Choroid plexus epithelial cell (primary cell): Measurements from ENCODE around the gene MAGEB17.

ENCODE experiments used
- DNase-seq: peaks from one replicate; pipeline ENCODE4 v3.0.0-alpha.2; 2010; ENCODE audit warnings: low read depth
- H3K4me3 ChIP-seq: 2 replicates; pipeline ENCODE4 v1.5.1; 2011; ENCODE audit warnings: low read depth, mild to moderate bottlenecking, control low read depth, low read length, moderate library complexity
- TF ChIP-seq, protein P1 (sequence below): conservative IDR thresholded peaks from 2 replicates; pipeline ENCODE4 v1.5.1; 2011; ENCODE audit warnings: low read depth, mild to moderate bottlenecking, control low read depth, inconsistent platforms, low read length, moderate library complexity

The MAGEB17 gene

DNA sequence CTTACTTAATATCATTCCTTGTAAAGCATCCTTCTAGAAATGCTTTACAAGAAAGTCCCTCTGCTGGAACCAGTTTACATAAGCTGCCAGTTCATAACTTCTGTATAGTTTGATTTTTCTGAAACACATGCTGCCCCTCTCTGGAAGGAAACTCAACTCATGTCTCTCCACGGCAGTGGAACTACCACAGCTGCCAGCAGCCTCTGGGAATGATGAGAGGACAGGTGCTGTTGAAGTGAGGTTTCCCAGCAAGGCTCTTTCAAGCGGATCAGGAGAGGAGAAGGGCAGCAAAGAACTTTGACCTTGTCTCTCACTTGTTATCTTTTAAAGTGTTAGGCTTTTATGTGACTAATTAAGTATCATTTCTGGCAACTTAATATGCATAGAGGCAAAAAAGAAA lies 36.6 kb upstream of the MAGEB17 start:
- DNase-seq, result no peak
- TF ChIP-seq, protein P1, sequence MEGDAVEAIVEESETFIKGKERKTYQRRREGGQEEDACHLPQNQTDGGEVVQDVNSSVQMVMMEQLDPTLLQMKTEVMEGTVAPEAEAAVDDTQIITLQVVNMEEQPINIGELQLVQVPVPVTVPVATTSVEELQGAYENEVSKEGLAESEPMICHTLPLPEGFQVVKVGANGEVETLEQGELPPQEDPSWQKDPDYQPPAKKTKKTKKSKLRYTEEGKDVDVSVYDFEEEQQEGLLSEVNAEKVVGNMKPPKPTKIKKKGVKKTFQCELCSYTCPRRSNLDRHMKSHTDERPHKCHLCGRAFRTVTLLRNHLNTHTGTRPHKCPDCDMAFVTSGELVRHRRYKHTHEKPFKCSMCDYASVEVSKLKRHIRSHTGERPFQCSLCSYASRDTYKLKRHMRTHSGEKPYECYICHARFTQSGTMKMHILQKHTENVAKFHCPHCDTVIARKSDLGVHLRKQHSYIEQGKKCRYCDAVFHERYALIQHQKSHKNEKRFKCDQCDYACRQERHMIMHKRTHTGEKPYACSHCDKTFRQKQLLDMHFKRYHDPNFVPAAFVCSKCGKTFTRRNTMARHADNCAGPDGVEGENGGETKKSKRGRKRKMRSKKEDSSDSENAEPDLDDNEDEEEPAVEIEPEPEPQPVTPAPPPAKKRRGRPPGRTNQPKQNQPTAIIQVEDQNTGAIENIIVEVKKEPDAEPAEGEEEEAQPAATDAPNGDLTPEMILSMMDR, result no peak
- H3K4me3 ChIP-seq, result no peak overlapping the region

DNA sequence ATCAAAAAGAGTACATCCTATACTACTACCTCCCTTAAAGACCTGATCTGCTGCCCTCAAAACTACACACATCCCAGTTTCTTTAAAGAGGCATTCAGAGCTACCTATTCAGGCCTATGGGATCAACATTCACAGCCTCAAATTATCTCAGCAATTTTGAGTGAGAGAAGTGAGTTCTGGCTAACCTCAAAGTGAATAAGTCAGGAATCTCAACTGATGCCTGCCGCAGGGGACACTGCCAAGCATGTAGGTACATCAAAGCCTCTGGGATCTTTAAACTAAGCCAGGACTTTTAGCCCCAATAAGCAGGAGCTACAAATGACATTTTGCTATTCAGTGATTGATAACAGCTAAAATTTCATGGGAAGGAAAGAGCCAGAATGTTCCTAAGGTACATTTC lies 32.3 kb upstream of the MAGEB17 start:
- DNase-seq, result no peak
- TF ChIP-seq, protein P1, result no peak
- no peak overlapping the region for H3K4me3 ChIP-seq

DNA sequence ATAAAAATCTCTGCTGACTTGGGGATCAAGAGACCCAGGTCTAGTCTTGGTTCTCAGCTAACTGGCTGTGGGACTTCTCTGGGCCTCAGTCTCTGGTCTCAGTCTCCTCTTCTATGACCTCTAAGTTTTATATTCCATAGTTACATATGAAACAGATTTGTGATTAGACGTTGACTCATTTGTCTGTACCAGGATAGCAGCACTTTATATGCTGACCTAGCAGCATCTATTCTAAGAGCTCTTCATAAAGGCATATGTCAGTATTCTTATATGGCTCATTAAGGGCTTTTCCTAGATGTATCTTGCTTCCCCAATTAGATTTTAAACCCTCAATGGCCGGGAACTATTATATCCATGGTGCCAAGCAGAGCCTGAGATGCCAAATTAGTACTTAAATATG lies 31.2 kb upstream of the MAGEB17 start:
- DNase-seq, result no peak
- TF ChIP-seq, protein P1, result no peak
- no peak overlapping the region for H3K4me3 ChIP-seq

DNA sequence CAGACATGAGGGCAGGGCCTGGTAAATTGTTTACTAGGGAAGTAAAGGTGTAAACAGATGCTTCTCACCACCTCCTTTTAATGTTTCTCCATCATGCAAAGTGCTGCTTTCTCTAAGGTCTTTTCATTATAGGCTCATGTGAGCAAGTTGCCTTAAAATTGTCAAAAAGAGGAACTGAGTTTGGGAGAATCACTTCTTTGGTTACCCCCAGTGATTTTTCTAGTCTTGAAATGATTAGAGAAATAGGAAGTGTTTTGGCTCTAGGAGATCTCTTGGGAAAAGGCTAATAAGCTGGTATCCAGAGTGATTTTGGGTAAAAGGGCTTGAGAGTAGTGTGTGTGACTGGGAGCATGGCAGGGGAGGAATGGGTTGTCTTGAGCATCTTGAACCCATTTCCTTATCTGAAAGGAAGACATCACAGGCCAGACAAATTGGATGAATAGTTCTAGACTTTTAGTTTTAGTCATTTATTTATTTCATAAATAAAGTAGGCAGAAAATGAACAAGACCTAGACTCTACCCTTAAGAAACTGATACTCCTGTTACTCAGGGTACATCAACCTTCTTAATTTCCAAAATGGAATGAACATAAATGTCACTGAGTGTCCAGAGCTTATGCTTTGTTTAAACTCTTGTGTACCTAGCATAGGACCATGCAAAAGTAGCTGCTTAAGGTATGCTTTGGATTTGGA lies 29.7 kb upstream of the MAGEB17 start:
- TF ChIP-seq, protein P1, result no peak
- H3K4me3 ChIP-seq, result no peak overlapping the region
- DNase-seq, result no peak

DNA sequence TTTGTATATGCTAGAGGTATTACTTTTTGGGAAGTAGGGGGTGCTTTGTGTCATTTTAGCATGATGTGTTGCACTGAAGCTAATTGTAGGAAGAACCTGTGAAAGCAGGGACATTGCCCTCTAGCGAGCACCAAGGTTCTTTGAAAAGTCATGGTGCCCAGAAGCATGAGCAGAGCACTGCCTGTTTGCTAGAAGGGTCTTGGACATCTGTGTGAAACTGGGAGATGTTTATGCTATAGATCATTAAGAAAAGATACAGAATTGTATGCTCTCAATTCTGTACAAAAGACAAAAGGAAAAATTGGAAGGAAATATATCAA lies 29.2 kb upstream of the MAGEB17 start:
- TF ChIP-seq, protein P1, result peak; percentile 41
- peak; percentile 17 for DNase-seq
- no peak overlapping the region for H3K4me3 ChIP-seq

DNA sequence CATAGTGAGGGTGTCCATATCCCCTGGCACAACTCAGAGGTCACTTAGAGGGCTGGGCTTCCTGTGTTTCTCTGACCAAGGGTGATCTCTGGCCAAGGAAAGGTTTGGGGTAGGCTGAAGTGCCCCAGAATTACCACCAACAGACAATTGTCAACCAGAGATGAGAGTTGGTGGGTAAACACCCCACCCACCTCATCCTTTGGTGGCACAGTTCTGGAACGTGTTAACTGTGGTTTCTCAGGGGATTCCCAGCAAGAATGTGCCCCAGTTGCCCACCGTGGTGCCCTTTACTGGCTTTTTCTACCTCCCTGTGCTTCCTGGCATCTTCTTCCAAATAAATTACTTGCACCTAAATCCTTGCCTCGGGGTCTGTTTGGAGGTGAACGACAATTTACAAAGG lies 26.8 kb upstream of the MAGEB17 start:
- no peak overlapping the region for H3K4me3 ChIP-seq
- TF ChIP-seq, protein P1, result no peak
- no peak for DNase-seq

DNA sequence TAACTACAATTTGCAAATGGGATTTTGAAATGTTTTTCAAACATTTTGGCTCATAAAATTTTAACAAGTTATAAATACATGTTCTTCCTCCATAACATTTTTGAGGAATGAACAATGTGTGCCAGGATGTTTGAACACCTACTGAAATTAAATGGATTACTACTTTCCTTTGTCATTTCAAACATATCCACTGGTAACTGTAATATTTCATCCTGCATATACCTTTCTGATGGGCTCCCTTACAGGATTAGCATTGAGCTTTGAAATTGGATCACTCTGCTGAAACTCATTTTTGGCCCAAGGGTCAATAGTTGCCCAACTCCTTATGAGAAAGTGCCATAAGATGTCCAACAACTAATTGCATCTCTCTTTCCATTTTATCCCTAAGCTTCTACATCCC lies 26.3 kb upstream of the MAGEB17 start:
- no peak overlapping the region for H3K4me3 ChIP-seq
- TF ChIP-seq, protein P1, result no peak
- DNase-seq, result no peak
